Peyer's patch (tissue), 4 donors: ENCODE measurements around the gene OTOS.

Source experiments
- CTCF ChIP-seq, 6 experiments: fragments of 450-650 bp in 4 of 6; fragments of 200-600 bp in 2 of 6; sonication (generic) in 1 of 6; IDR thresholded peaks; one replicate each; pipeline ENCODE4 v1.5.1; 2017 to 2019; ENCODE audit warnings: antibody characterized with exemption in 6 of 6, mild to moderate bottlenecking in 3 of 6, moderate library complexity in 1 of 6
- POLR2A ChIP-seq, 2 donors: fragments of 450-650 bp; IDR thresholded peaks; one replicate each; pipeline ENCODE4 v1.5.1; 2017; ENCODE audit warnings: antibody characterized with exemption in 2 of 2, mild to moderate bottlenecking in 2 of 2, moderate library complexity in 2 of 2

GRCh38 chr2:240183006-240183874, 42.8 kb upstream of the OTOS start:
- TF ChIP-seq POLR2A (IDR thresholded peaks at IDR 0.05) = no peak
- TF ChIP-seq CTCF (IDR thresholded peaks at IDR 0.05) = no peak
